Osteocyte (in vitro differentiated cells): ENCODE data around the gene DPH6. TPM values are rescaled to one million over a fixed set of nuclear protein-coding genes. Genes with fewer than 3 reads are reported as not detected.

Experiments
- DNase-seq: peaks from one replicate; pipeline ENCODE4 v3.0.0; 2021; ENCODE audit warnings: mixed read lengths; ENCODE audit not compliant: unreplicated experiment; ENCODE audit errors: extremely low spot score
- H3K27ac Mint-ChIP-seq: one replicate; pipeline ENCODE4 v1.8.0; 2021; ENCODE audit warnings: mild to moderate bottlenecking, mixed read lengths; ENCODE audit not compliant: unreplicated experiment
- H3K27me3 Mint-ChIP-seq: one replicate; pipeline ENCODE4 v1.8.0; 2021; ENCODE audit warnings: mixed read lengths; ENCODE audit not compliant: unreplicated experiment
- H3K36me3 Mint-ChIP-seq: one replicate; pipeline ENCODE4 v1.8.0; 2021; ENCODE audit warnings: mixed read lengths; ENCODE audit not compliant: unreplicated experiment
- H3K4me1 Mint-ChIP-seq: one replicate; pipeline ENCODE4 v1.8.0; 2021; ENCODE audit warnings: mixed read lengths; ENCODE audit not compliant: unreplicated experiment
- H3K4me3 Mint-ChIP-seq: one replicate; pipeline ENCODE4 v1.8.0; 2021; ENCODE audit warnings: mild to moderate bottlenecking, moderate library complexity, mixed read lengths; ENCODE audit not compliant: unreplicated experiment
- H3K9me3 Mint-ChIP-seq: one replicate; pipeline ENCODE4 v1.8.0; 2021; ENCODE audit warnings: mixed read lengths; ENCODE audit not compliant: unreplicated experiment
- CTCF ChIP-seq: fragments of 200-600 bp; sonication (generic); IDR thresholded peaks from 2 replicates; pipeline ENCODE4 v1.5.0; 2021; ENCODE audit warnings: antibody characterized with exemption, mild to moderate bottlenecking, moderate library complexity
- total RNA-seq: library from RNA; stranded (reverse); gene quantifications from 2 replicates; pipeline ENCODE4 v1.2.1, GENCODE V29; 2021

Gene DPH6
- total RNA-seq, 1 donor from 2014 or later = 14.3 TPM

GRCh38 chr15:35484231-35484945 is 61.6 kb downstream of the DPH6 start:
- Mint-ChIP-seq H3K4me1 (peaks cover 13% of the 10 kb centered on the region), H3K27me3 (no peaks in the 10 kb centered on the region), H3K4me3 (no peak overlapping the region), H3K9me3 (peaks cover 24% of the 10 kb centered on the region), H3K36me3 (peaks cover 17% of the 10 kb centered on the region), H3K27ac (no peak overlapping the region)
- no peak for TF ChIP-seq CTCF
- DNase-seq = no peak

- Mint-ChIP-seq H3K36me3 (peaks cover 6% of the 10 kb centered on the region), H3K4me3 (no peak overlapping the region), H3K9me3 (peaks cover 11% of the 10 kb centered on the region), H3K27me3 (no peaks in the 10 kb centered on the region), H3K27ac (no peak overlapping the region), H3K4me1 (peaks cover 15% of the 10 kb centered on the region)
- DNase-seq = no peak
- no peak for TF ChIP-seq CTCF
Measured at GRCh38 chr15:35481992-35482391, 64.0 kb downstream of the DPH6 start.

GRCh38 chr15:35481064-35481463 is 64.9 kb downstream of the DPH6 start:
- H3K27me3 Mint-ChIP-seq = no peaks in the 10 kb centered on the region

GRCh38 chr15:35479423-35479822 is 66.5 kb downstream of the DPH6 start:
- TF ChIP-seq CTCF = no peak
- H3K4me3 Mint-ChIP-seq = no peak overlapping the region
- H3K9me3 Mint-ChIP-seq = no peaks in the 10 kb centered on the region
- DNase-seq = no peak
- H3K36me3 Mint-ChIP-seq = peaks cover 4% of the 10 kb centered on the region
- H3K27me3 Mint-ChIP-seq = no peaks in the 10 kb centered on the region
- peaks cover 28% of the 10 kb centered on the region for H3K4me1 Mint-ChIP-seq
- H3K27ac Mint-ChIP-seq = no peak overlapping the region

More at GRCh38 chr15:35481064-35481463, 64.9 kb downstream of the DPH6 start:
- no peak overlapping the region for H3K27ac Mint-ChIP-seq
- H3K4me1 Mint-ChIP-seq = peaks cover 22% of the 10 kb centered on the region
- no peak overlapping the region for H3K4me3 Mint-ChIP-seq
- peaks cover 4% of the 10 kb centered on the region for H3K36me3 Mint-ChIP-seq
- no peak for DNase-seq
- TF ChIP-seq CTCF = no peak
- H3K9me3 Mint-ChIP-seq = peaks cover 4% of the 10 kb centered on the region

- TF ChIP-seq CTCF = no peak
- no peak overlapping the region for H3K27ac Mint-ChIP-seq
- H3K9me3 Mint-ChIP-seq = no peaks in the 10 kb centered on the region
- H3K4me3 Mint-ChIP-seq = no peak overlapping the region
- DNase-seq = no peak
- H3K36me3 Mint-ChIP-seq = no peaks in the 10 kb centered on the region
- H3K4me1 Mint-ChIP-seq = peaks cover 28% of the 10 kb centered on the region
- no peaks in the 10 kb centered on the region for H3K27me3 Mint-ChIP-seq
Measured at GRCh38 chr15:35477312-35478262, 68.4 kb downstream of the DPH6 start.
